DMS114 treated with DMSO at 0.1 percent for 48 hours (cell line): Measurements from ENCODE around the gene ST7.

Experiments
- DNase-seq: peaks from one replicate; lab custom pipeline; 2025; ENCODE audit not compliant: unreplicated experiment; lab: John Stamatoyannopoulos, UW

Gene ST7

DNA sequence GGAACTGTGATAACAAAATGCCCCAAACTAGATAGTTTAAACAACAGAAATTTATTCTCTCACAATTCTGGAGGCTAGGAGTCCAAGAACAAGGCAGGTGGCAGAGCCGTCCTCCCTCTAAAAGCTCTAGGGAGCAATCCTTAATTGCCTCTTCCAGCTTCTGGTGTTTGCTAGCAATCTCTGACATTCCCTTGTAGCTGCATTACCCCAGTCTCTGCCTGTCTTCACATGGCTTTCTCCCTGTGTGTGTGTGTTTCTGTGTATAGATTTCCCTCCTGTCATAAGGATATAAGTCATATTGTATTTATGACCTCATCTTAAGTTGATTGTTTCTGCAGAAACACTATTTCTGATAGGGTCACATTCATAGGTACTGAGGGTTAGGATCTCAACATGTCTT is 192.0 kb downstream of the ST7 start:
- DNase-seq: no peak

DNA sequence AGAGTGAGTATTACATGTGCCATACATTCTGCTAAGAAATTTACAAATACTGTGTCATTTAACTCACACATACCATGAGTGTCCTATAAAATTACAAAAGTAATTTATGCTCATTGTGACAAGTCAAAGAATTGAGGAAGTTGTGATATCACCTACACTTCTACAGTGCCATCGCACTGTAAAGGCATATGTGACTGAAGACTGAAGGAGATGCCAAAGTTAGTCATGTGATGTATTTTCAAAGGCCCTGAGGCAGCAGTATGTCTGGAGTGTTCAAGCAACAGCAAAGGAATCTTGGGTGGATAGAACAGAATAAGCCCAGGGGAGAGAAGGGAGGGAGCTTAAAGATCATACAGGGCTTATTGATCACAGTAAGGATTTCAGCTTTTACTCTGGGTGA is 192.8 kb downstream of the ST7 start:
- DNase-seq: no peak

DNA sequence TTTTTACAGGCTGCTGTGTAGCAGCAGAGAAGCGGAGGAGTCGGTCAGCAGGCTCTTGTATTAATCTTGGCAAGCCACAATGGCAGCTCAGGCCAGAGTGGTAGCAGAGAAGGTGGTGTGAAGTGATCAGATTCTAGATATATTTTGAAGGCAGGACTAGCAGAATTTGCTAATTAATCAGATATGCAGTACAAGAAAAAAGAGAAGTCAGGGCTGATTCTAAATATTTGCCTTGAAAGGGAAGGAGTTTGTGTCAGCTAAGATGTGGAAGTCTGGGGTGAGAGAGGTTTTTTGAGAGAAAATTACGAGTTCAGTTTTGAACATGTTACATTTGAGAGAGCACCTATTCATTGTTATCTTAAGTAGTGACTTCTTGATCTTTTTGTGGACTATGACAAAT is 193.2 kb downstream of the ST7 start:
- DNase-seq: no peak

DNA sequence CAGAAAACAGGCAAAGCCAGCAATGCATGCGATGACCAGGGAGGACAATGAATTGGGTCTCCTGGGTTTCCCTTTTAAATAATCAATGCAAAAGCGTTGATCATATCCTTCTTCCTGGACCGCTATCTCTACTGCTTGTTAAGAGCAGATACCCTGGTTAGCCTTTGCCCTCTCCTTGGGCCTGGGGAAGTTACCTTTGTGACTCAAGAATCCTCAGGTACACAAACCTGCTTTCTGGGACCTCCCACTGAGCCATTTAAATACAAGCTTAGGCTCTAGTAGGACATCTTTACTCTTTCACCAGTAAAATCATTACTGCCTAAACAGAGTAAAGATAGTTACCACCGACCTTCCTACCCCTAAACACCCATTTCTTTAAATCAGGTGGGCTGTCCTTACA is 195.7 kb downstream of the ST7 start:
- DNase-seq: no peak

DNA sequence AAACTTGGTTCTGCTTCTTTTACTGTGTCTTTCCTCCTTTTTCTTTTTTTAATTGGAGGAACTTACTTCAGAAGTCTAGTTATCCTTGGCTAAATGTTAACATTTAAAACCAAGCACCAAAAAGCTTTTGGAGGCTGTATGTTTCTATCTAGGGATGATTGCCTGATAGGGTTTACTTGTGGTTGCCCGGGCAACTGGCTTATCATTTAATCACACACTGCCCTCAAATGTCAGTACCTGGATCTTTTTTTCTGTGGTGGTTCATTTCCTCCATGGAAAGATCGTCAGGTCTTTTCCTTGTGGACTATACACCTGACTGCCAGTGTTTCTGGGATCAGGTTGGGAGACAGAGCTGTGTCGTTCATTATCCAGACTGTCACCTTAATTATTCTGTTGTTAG is 196.4 kb downstream of the ST7 start:
- no peak for DNase-seq

DNA sequence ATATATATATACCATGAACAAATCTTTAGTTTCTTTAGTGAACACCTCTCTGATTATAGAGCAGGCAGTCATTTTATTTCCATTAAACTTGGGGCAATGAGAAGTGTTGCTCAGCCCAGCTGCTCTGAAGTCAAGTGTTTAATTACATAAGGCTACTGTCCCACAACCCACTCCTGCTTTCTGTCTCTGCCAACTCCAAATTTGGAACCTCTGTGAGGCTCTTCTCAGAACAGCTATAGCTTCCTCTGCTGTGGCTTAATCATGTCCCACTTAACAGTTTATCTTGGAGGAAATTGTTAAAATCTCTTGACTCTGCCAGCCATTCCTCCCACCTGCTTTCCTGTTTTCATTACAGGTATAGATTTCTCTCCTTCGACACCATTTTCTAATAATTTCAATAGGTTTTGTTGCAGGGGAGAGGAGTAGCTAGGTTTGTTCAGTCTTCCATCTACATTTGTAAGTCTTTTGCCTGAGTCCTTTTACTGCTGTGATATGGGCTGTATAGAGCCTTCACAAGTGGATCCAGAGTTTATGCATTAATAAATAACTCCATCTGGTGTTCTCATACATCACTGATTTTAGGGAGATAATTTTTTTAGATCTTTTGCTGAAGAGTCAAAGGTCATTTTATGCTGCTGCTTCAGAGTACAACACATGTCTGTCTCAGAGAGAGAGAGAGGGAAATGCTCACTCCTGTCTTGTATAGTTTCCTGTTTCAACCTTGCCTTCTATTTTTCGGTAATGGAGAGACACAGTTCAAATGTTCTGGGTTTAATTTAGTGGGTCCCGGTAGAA is 199.1 kb downstream of the ST7 start:
- no peak for DNase-seq

DNA sequence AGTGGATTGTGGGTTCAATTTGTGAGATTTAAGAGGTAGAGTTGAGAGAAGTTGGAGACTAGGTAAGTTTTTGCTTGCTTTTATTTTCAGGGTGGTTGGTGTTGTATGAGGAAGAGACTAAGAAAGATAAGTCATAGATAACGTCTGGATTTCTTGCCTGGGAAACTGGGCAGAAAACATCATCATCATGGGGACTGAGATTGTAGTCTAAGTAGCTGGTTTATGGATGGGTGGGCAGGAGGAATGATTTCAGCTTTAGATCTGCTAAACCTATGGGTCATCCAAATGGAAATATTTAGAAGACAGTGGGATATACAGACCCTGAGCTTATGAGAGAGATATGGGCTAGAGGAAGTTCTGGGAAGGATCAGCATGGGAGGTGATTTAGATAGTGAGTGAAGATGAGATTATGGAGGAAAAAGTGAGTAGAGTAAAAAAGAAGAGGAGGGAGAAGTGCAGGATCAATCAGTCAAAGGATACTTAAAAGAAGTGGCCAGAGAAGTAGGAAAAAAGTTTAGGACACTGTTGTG is 199.8 kb downstream of the ST7 start:
- DNase-seq: no peak

DNA sequence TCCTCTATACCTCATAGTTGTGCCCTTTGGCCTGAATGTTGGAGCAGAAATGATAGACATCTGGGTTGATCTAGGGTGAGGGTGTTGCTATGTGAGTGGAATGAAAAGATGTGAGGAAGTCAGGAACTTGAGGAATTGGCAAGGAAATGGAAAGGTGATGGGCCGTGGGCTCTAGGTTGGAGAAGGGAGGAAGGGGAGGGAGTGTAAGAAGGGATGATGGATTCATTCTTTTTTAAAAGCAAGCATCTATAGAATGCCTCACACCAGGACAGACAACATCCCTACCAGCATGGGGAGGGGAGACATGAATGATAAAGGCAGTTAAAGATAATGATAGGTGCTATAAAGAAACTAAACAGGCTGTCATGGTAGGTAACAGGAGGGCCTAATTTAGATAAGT is 201.4 kb downstream of the ST7 start:
- DNase-seq: no peak

DNA sequence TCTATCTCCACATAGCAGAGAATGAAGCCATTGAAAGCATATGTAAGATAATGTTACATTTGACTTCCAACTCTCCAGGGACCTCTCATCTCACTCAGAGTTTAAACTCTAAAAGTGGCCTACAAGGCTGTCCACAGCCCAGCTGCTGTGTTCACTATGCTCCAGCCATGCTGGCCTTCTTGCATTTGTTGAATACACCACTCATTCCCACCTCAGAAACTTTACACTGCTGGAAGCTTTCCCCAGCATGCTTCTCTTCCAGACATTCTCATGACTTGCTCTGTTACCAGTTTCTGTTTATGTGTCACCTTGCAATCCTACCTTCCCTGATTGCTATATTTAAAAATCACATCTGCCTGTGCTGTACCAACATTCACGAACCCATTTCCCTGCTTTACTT is 202.4 kb downstream of the ST7 start:
- no peak for DNase-seq

DNA sequence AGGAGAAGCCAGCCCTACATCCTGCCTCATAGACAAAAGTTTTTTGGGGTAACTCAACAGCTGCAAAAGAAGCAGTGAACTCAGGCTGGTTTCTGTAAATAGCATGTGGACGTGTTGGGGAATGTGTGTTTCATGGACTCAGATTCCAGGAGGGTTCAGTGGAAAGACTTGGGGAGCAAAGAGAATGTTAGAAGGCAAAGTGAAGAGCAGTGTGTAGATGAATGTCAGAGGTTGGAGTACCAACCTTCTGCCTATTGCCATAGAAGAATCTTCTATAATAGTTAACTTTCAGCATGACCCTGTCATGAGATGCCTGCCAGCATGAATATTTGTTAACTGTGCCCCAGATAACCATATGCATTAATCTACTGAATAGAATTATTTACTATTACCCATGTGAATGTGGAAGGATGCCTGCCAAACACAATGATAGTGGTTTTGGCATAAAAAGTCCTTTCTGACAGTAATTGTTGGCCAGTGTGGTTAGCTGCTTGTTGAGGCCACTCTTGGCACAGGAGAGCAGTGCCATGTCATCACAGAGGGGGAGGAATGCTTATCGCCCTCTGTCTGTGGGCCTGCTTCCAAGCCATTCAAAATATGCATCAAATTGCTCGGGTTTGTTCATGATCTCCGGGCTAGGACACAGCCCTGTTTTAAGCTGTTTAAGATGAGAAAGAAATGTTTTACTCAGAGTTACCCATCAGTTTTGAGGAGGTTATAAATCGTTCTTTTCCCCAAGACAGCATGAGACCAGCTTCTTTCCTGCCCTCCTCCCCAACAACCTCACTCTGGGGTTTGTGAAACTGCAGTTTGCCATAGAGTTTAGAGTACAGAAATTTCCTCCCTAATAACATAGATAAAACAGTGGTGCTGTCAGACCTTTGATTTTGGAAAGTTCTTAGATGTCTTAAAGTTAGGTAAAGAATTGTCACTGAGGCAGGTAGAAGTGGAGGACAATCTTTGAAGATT is 204.2 kb downstream of the ST7 start:
- DNase-seq: no peak

DNA sequence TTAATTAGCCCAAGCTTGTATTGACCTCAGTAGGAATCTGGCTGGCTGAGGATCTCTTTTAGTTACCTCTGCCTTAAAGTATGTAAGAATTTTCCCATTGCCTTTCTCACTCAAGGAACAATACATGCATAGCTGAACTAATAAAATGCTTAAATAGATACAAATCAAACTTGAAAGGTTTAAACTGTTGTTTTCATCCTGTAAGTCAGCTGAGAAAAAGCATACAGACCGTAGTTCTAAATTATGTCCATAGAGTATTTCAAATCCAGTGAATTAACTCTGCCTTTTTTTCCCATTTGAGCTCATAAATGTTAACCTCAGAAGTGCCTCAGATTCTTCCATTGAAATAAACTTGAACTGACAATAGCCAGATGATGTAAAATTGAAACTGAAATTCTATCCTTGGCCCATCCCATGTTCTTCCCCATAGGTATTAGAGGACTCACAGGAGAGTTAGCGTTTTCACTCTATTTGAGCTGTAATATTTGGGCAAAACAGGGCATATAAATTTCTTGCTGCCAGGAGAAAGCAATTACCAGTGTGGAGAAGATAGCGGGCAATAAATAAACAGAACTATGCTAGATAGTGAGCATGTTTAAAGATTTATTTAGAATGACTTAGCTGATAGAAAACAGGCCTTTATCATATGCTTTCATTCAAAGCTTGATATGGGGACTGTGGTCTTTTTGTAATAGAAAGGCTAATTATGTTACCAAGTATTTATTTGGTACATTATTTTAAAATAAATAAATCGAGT is 205.8 kb downstream of the ST7 start:
- no peak for DNase-seq

DNA sequence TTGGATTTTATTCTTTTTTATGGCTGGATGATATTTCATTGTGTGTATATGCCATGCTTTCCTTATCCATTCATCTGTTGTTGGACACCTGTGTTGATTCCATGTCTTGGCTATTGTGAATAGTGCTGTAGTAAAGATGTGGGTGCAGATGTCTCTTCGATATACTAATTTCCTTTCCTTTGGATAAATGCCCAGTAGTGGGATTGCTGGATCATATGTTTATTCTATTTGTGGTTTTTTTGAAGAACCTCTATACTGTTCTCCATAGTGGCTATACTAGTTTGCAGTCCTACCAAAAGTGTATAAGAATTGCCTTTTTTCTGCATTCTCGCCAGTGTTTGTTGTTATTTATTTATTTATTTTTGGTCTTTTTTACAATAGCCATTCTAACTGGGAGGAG is 209.8 kb downstream of the ST7 start:
- no peak for DNase-seq

DNA sequence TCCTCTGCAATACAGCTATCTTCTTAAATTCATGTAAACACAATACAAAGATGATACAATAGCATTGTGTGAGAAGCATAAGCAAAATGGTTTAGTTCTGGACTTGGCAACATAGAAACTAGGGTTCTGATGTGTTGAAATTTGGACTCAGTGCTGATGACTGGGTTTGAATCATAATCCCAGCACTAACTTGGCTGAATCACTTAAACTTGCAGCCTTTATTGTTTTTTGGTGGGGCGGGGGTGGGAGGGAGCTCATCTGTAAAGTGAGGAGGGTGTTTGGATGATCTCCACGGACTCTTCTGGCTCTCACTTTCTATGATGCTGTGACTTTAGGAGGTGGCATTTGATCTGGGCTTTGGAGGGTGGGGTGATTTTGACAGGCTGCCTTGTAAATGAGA is 211.3 kb downstream of the ST7 start:
- no peak for DNase-seq

DNA sequence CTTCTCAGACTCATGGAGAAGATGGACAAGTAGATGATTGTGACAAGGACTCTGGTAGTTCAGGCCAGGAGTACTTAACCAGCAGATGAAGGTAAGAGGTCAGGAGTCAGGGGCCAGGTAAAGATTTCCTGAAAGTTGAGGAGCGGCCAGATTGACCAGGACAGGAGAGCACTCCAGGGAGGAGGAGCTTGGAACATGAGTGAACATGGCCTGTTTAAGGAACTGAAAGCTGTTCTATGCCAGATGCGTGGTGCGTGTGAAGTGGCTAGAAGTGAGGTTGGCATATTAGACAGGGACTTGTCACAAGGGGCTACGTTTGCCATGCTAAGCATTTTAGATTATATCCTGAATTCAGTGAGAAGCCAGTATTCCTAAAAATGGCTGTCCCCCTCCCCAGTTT is 212.4 kb downstream of the ST7 start:
- no peak for DNase-seq

DNA sequence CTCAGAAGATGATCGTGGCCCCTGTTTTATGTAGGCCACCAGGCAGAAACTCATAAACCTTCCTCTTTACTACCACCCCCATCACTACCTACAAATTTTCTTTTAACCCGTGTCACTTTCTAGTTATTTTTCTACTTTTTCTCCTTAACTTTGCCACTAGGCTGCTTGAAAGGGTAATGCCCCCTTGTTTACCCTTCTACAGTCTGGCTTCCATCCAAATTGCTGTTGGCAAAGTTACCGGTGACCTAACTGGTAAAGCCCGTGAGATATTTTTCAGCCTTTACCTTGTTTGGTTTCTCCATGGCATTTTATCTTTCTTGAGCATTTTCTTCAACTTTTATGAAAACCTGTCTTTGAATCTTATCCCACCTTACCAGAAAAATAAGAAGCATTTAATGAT is 216.6 kb downstream of the ST7 start:
- DNase-seq: no peak

DNA sequence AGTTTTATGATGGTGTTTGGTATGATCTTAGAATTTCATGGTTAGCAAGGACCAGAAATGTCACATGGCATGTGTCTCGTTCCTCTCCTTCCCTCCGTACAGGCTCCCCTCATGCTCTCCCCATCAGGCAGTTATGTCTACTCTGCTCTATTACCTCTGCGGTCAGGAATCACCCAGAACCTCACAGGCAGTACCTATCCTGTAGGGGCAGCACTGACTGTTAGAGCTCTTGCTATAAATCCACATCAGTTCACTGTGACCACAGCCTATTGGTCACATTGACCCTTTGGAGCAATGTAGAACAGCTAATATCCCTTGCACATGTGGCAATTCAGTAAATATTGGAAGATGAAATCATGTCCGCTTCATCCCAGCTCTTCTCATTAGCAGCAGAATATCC is 217.8 kb downstream of the ST7 start:
- DNase-seq: no peak

DNA sequence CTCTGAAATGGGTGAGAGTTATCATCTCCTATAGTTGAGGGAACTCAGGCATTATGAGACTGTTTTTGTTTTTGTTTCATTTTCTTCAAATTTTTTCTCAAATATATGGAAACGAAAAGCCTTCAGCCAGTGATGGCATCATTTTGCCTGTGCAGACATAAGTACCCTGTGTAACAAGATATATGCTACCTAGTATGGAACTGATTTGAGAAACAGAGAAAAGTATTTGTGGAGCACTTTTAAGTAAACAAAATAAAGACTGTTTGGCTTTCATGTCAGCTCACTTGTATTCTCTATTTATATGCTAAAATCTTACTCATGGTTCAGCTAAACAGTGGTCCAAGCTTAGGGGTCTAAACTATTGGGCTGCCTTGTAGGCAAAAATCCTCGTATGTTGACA is 219.0 kb downstream of the ST7 start:
- no peak for DNase-seq

DNA sequence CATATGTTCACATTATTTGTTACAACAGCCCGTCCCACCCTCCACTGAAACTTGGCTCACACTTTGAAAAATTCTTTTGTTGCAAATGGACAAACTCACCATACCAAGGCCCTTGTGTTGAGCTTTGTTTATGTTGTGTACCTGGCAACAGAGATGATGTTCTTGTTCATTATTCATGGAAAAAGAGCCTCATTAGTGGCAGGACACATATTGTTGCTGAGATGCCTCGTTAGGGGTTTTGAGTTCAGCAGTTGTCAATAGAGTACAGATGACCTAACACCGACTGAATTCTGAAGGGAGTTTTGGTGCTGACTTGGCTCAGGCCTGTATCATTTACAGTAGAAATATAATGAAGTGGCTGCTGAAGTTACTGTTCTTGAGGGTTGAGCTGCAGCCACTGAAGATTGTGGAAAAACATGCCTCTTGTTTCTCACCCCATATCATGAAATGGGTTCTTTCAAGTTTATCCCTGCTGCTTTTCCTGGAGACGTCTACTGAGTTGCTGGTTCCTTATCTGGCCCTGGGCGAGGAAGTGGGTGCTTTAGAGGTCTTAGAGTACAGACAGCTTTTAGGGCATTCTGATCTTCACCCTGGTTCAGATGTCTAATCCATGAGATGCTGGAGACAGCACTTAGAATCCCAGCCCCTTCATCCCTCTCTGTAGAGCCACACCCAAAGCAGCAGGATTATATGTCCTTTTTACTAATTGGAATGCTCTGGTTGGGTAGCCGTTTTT is 219.9 kb downstream of the ST7 start:
- no peak for DNase-seq

DNA sequence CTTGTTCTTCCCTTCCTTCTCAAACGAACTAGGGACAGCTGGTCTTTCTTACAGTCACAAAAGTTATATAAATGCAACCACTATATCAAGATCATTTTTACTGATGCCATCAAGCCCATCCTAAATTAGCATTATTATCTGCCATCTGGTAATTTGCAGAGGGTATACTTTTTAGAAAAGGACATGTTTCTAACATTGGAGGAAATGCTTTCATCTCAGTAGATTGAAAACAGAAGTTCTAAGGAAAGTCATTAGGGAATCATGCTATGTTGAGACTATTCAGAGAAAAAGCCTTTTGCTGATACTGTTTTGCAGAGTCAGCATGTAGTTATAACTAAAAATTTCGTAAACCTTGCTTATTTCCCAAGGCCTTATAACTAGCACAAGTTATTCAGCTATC is 222.9 kb downstream of the ST7 start:
- DNase-seq: no peak

DNA sequence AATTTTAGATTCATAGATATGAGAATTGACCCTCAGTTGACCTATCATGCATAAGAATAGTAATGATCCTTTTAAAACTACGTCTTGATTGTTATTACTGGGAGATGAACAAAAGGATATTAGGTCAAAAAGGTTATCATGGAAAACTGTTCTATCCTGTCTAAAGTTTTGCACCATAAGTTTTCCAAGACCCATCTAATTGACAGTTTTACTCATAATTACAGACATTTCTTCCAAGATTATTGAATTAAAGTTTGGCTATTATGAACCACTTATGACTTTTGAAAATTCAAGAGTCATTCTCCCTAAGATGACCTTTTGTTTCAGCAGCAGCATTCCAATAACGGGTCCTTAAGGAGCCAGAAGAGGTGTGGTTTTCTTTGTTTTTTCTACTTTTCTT is 225.3 kb downstream of the ST7 start:
- DNase-seq: no peak

DNA sequence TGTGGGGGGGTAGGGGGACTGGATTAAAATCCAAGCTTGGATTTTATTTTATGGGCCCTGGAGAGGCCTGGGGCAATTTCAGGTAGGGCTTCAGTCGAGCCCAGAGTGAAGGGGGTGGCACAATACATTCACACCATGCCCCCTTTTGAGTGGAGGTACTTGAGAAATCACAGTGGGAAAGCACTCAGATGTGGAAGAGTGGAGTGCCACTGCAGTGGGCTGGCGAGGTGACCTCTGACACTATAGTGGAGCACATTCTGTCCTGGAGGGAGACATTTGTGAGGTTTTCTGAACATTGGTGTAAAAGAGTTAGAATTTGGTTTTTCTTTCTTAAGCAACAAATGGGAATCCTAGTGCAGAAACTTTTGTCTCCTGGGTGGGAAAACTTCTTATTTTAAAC is 226.4 kb downstream of the ST7 start:
- DNase-seq: no peak
